ENCODE results near the gene DND1.

- TF ChIP-seq EZH2 (IDR thresholded peaks at IDR 0.05; ENCODE audit: insufficient read depth, poor library complexity, severe bottlenecking), result no peak
- TF ChIP-seq EZH2phosphoT487 (IDR thresholded peaks at IDR 0.05; ENCODE audit: insufficient read depth, low read depth), result no peak
Measured at GRCh38 chr5:140628711-140629110, 44.7 kb downstream of the DND1 start.

All from GM23248 (cell line).